Effector memory CD8-positive, alpha-beta T cell (primary cell): ENCODE data around the gene PEBP1.

Experiments used
- ATAC-seq: fragments of 150-1000 bp; cut with Tn5 transposase; replicated peaks from 2 replicates; pipeline ENCODE4 v1.10.0; 2021; ENCODE audit warnings: mild to moderate bottlenecking, moderate library complexity
- DNase-seq, 3 experiments: peaks; one replicate each; pipeline ENCODE4 v3.0.0; 2021
- H3K27ac Mint-ChIP-seq, 2 donors: one replicate each; pipeline ENCODE4 v1.8.0; 2022; ENCODE audit warnings: mild to moderate bottlenecking in 2 of 2, mixed read lengths in 2 of 2, moderate library complexity in 2 of 2
- H3K27me3 Mint-ChIP-seq, 2 donors: one replicate each; pipeline ENCODE4 v1.8.0; 2022; ENCODE audit warnings: mixed read lengths in 2 of 2
- H3K36me3 Mint-ChIP-seq: one replicate; pipeline ENCODE4 v1.8.0; 2022; ENCODE audit warnings: mild to moderate bottlenecking, moderate library complexity, mixed read lengths; ENCODE audit not compliant: insufficient read depth
- H3K4me1 Mint-ChIP-seq, 2 donors: one replicate each; pipeline ENCODE4 v1.8.0; 2022; ENCODE audit warnings: low read depth in 2 of 2, mixed read lengths in 2 of 2
- H3K4me3 Mint-ChIP-seq, 2 donors: one replicate each; pipeline ENCODE4 v1.8.0; 2022; ENCODE audit warnings: mild to moderate bottlenecking in 2 of 2, mixed read lengths in 2 of 2, moderate library complexity in 2 of 2
- H3K9me3 Mint-ChIP-seq, 2 donors: one replicate each; pipeline ENCODE4 v1.8.0; 2022; ENCODE audit warnings: mixed read lengths in 2 of 2

The PEBP1 gene

GRCh38 chr12:118189741-118190191 is 53.8 kb downstream of the PEBP1 start:
- no peak for DNase-seq
- ATAC-seq = no peak
- H3K36me3 Mint-ChIP-seq = peaks cover 37% of the 10 kb centered on the region
- H3K4me3 Mint-ChIP-seq = no peak overlapping the region
- H3K4me1 Mint-ChIP-seq = peaks cover 6 to 28% of the 10 kb centered on the region in 2 donors
- no peaks in the 10 kb centered on the region for H3K9me3 Mint-ChIP-seq
- H3K27me3 Mint-ChIP-seq = no peaks in the 10 kb centered on the region
- H3K27ac Mint-ChIP-seq = peak overlapping the region in 1 of 2 donors; percentile 46

DNA sequence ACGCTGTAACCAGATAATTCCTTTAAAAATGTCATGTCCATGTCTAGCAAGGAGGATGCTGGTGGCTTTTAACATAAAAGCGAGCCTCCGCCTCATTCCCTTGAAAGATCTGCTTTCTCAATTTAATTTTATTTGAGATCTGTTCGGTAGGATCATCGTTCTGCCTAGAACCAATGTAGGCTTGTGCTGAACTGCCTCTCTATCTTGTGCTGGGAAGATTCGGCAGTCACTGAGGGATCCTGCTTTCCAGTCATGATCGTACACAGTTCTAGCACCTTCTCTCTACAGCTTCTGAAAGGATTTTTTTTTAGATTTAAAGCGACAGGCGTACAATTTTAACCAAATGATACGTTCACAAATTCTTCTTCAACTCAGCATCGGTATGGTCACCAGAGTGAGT is 54.3 kb downstream of the PEBP1 start:
- peaks cover 42% of the 10 kb centered on the region for H3K36me3 Mint-ChIP-seq
- no peaks in the 10 kb centered on the region for H3K9me3 Mint-ChIP-seq
- ATAC-seq = no peak
- H3K4me1 Mint-ChIP-seq = peaks cover 6 to 28% of the 10 kb centered on the region in 2 donors
- H3K27ac Mint-ChIP-seq = no peak overlapping the region
- no peak overlapping the region for H3K4me3 Mint-ChIP-seq
- DNase-seq = no peak
- no peaks in the 10 kb centered on the region for H3K27me3 Mint-ChIP-seq

- H3K9me3 Mint-ChIP-seq = no peaks in the 10 kb centered on the region
- ATAC-seq (no peak), DNase-seq (no peak)
- peak overlapping the region in 1 of 2 donors; percentile 41 for H3K27ac Mint-ChIP-seq
- H3K4me3 Mint-ChIP-seq = no peak overlapping the region
- peaks cover 0 to 8% of the 10 kb centered on the region in 2 donors for H3K4me1 Mint-ChIP-seq
- H3K27me3 Mint-ChIP-seq = no peaks in the 10 kb centered on the region
- peaks cover 53% of the 10 kb centered on the region for H3K36me3 Mint-ChIP-seq
These were observed 57.6 kb downstream of the PEBP1 start for GRCh38 chr12:118193477-118193876.

GRCh38 chr12:118193958-118194357 is 58.0 kb downstream of the PEBP1 start:
- no peaks in the 10 kb centered on the region for H3K27me3 Mint-ChIP-seq
- H3K9me3 Mint-ChIP-seq = no peaks in the 10 kb centered on the region
- no peak for DNase-seq
- H3K4me1 Mint-ChIP-seq = peaks cover 0 to 8% of the 10 kb centered on the region in 2 donors
- peaks cover 53% of the 10 kb centered on the region for H3K36me3 Mint-ChIP-seq
- peak overlapping the region in 1 of 2 donors; percentile 41 for H3K27ac Mint-ChIP-seq
- H3K4me3 Mint-ChIP-seq = no peak overlapping the region
- ATAC-seq = no peak
